HG03439 (cell line): ENCODE data around the gene MRGPRF.

ENCODE experiments used
- ATAC-seq: cut with Tn5 transposase; IDR thresholded peaks from one replicate; pipeline ENCODE4 v1.9.1; 2021; ENCODE audit warnings: mild to moderate bottlenecking, moderate library complexity; ENCODE audit not compliant: unreplicated experiment

The MRGPRF gene

GRCh38 chr11:68966894-68967780, 45.9 kb downstream of the MRGPRF start:
- ATAC-seq, result no peak

- ATAC-seq, result no peak
Measured at GRCh38 chr11:68965901-68966853, 46.9 kb downstream of the MRGPRF start.

GRCh38 chr11:68963779-68964178, 49.3 kb downstream of the MRGPRF start:
- no peak for ATAC-seq

- no peak for ATAC-seq
Measured at GRCh38 chr11:68962527-68963250, 50.4 kb downstream of the MRGPRF start.

- no peak for ATAC-seq
Measured at GRCh38 chr11:68961245-68961644, 51.8 kb downstream of the MRGPRF start.

GRCh38 chr11:68960294-68961071, 52.6 kb downstream of the MRGPRF start:
- no peak for ATAC-seq

GRCh38 chr11:68959465-68960293, 53.4 kb downstream of the MRGPRF start:
- ATAC-seq, result no peak

- ATAC-seq, result no peak
Measured at GRCh38 chr11:68958211-68958610, 54.8 kb downstream of the MRGPRF start.

- ATAC-seq, result no peak
Measured at GRCh38 chr11:68956547-68957254, 56.3 kb downstream of the MRGPRF start.

GRCh38 chr11:68956142-68956541, 56.9 kb downstream of the MRGPRF start:
- ATAC-seq, result no peak

GRCh38 chr11:68955607-68955958, 57.5 kb downstream of the MRGPRF start:
- ATAC-seq, result no peak

GRCh38 chr11:68954836-68955606, 58.0 kb downstream of the MRGPRF start:
- no peak for ATAC-seq
